ENCODE measurements around the gene APCS. TPM values are rescaled to one million over a fixed set of nuclear protein-coding genes. Genes with fewer than 3 reads are reported as not detected.

The APCS gene
- total and polyA plus RNA-seq, 9 of the 15 experiments (the other 6 are each of a cell fraction or from before 2014, with no cell fraction given), result 0.29 TPM; not detected in 8

DNA sequence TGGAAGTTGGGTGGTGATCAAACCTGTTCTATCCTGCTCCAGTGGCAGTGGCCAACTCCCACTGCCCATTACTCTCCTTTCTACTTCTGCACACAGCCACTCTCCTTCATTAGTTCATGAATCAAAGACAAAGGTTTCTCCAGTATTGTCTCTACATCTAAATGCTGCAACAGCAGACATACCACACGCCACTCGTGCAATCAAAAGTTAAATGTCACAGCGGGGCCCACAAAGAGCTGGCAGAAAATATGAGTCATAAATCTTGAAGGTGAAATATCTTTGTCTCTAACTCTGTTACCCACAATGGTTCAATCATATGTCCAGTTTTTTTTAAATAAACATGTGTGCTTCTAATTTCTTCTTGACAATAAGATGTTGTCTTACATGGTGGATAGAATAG, 13.3 kb downstream of the APCS start:
- H4K20me1 ChIP-seq (replicated peaks; ENCODE audit: control insufficient read depth, insufficient read depth, low read length), result no peaks in the 10 kb centered on the region
- no peaks in the 10 kb centered on the region for H3K36me3 ChIP-seq (ENCODE audit: control insufficient read depth, insufficient read depth, low read length)
- BruUV-seq (replicated peaks), result no TSS peak
- no peaks in the 10 kb centered on the region for H3K79me2 ChIP-seq (ENCODE audit: control insufficient read depth, insufficient read depth, low read length)
- no peak overlapping the region for H3K4me3 ChIP-seq
- no peaks in the 10 kb centered on the region for H3K4me1 ChIP-seq (replicated peaks in 1 of 2; ENCODE audit: control insufficient read depth in 2 of 2, insufficient read depth in 2 of 2, low read length in 2 of 2)
- 0% methylated on average over 3 of the region's 3 CpGs for WGBS (ENCODE audit: insufficient coverage, low coverage, missing lambda C conversion rate)
- H3K9me1 ChIP-seq (ENCODE audit: control insufficient read depth, insufficient read depth, low read length), result no peaks in the 10 kb centered on the region
- H2AFZ ChIP-seq (ENCODE audit: low read depth, low read length), result no peak overlapping the region
- ATAC-seq (no peak), DNase-seq (ENCODE audit: extremely low read depth in 1 of 4, low spot score in 3 of 4) (no peak), FAIRE-seq (no peak)
- H3K9ac ChIP-seq (ENCODE audit: insufficient read depth in 1 of 2, low read depth in 2 of 2, low read length in 2 of 2), result no peak overlapping the region
- H3K27me3 ChIP-seq (ENCODE audit: control insufficient read depth in 2 of 2, insufficient read depth in 2 of 2, low read length in 2 of 2), result no peaks in the 10 kb centered on the region
- no peak overlapping the region for H3K4me2 ChIP-seq (ENCODE audit: insufficient read depth, low read length)
- no peaks in the 10 kb centered on the region for H3K9me3 ChIP-seq (replicated peaks; ENCODE audit: control insufficient read depth, insufficient read depth, low read depth, low read length)
- intact Hi-C loops (cut with micrococcal nuclease) (no loop called here), in situ Hi-C loops (cut with MboI) (no loop called here)
- no peak overlapping the region for H3K27ac ChIP-seq (ENCODE audit: extremely low read depth, low read depth, low read length)
- POLR2A ChIA-PET, result no interaction called here
- CTCF ChIA-PET (ENCODE audit: low intra/inter-chr PET ratio), result no interaction called here
- TF ChIP-seq ZNF589 (CRISPR knock-in tag; IDR thresholded peaks at IDR 0.05; ENCODE audit: low read depth) (no peak), CTCF (IDR thresholded peaks at IDR 0.05 in 2 of 3, conservative IDR thresholded peaks at IDR 0.05 in 1 of 3; ENCODE audit: insufficient read depth in 2 of 3, low read depth in 1 of 3, low read length in 3 of 3) (no peak), ZC3H4 (CRISPR knock-in tag; IDR thresholded peaks at IDR 0.05; ENCODE audit: borderline replicate concordance) (no peak), ZBTB26 (CRISPR knock-in tag; IDR thresholded peaks at IDR 0.05) (no peak), BACH1 (tag; IDR thresholded peaks at IDR 0.05) (no peak), ZNF699 (CRISPR knock-in tag; IDR thresholded peaks at IDR 0.05; ENCODE audit: insufficient replicate concordance) (no peak), ZNF57 (CRISPR knock-in tag; IDR thresholded peaks at IDR 0.05) (no peak), ZSCAN29 (IDR thresholded peaks at IDR 0.05) (no peak), MYNN (IDR thresholded peaks at IDR 0.05) (no peak), MYNN (CRISPR knock-in tag; IDR thresholded peaks at IDR 0.05) (no peak), HOMEZ (CRISPR knock-in tag; IDR thresholded peaks at IDR 0.05) (no peak)
- TF ChIP-seq, protein P1, sequence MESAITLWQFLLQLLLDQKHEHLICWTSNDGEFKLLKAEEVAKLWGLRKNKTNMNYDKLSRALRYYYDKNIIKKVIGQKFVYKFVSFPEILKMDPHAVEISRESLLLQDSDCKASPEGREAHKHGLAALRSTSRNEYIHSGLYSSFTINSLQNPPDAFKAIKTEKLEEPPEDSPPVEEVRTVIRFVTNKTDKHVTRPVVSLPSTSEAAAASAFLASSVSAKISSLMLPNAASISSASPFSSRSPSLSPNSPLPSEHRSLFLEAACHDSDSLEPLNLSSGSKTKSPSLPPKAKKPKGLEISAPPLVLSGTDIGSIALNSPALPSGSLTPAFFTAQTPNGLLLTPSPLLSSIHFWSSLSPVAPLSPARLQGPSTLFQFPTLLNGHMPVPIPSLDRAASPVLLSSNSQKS (CRISPR knock-in tag; IDR thresholded peaks at IDR 0.05), result no peak
- TF ChIP-seq, protein P2, sequence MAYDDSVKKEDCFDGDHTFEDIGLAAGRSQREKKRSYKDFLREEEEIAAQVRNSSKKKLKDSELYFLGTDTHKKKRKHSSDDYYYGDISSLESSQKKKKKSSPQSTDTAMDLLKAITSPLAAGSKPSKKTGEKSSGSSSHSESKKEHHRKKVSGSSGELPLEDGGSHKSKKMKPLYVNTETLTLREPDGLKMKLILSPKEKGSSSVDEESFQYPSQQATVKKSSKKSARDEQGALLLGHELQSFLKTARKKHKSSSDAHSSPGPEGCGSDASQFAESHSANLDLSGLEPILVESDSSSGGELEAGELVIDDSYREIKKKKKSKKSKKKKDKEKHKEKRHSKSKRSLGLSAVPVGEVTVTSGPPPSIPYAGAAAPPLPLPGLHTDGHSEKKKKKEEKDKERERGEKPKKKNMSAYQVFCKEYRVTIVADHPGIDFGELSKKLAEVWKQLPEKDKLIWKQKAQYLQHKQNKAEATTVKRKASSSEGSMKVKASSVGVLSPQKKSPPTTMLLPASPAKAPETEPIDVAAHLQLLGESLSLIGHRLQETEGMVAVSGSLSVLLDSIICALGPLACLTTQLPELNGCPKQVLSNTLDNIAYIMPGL (CRISPR knock-in tag; IDR thresholded peaks at IDR 0.05), result no peak
- TF ChIP-seq, protein P3, sequence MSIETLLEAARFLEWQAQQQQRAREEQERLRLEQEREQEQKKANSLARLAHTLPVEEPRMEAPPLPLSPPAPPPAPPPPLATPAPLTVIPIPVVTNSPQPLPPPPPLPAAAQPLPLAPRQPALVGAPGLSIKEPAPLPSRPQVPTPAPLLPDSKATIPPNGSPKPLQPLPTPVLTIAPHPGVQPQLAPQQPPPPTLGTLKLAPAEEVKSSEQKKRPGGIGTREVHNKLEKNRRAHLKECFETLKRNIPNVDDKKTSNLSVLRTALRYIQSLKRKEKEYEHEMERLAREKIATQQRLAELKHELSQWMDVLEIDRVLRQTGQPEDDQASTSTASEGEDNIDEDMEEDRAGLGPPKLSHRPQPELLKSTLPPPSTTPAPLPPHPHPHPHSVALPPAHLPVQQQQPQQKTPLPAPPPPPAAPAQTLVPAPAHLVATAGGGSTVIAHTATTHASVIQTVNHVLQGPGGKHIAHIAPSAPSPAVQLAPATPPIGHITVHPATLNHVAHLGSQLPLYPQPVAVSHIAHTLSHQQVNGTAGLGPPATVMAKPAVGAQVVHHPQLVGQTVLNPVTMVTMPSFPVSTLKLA (conservative IDR thresholded peaks at IDR 0.05), result no peak

All from K562 (cell line).